Esophagus muscularis mucosa (tissue), 4 donors: Measurements from ENCODE around the gene FAM199X.

Experiments
- CTCF ChIP-seq, 3 experiments: fragments of 200-600 bp in 2 of 3; fragments of 450-650 bp in 1 of 3; sonication (generic) in 2 of 3; IDR thresholded peaks; one replicate each; pipeline ENCODE4 v1.5.1; 2017 to 2019; ENCODE audit warnings: antibody characterized with exemption in 3 of 3, mild to moderate bottlenecking in 2 of 3, moderate library complexity in 1 of 3
- EP300 ChIP-seq: sonication (generic); formaldehyde crosslinking; IDR thresholded peaks from one replicate; pipeline ENCODE4 v1.6.1; 2017; ENCODE audit warnings: antibody characterized with exemption
- POLR2A ChIP-seq: fragments of 450-650 bp; IDR thresholded peaks from one replicate; pipeline ENCODE4 v1.6.1; 2017; ENCODE audit warnings: antibody characterized with exemption, moderate library complexity, mild to moderate bottlenecking, low read depth
- POLR2AphosphoS5 ChIP-seq, 2 donors: sonication (generic); formaldehyde crosslinking; IDR thresholded peaks; one replicate each; pipeline ENCODE4 v1.6.1; 2017; ENCODE audit warnings: antibody characterized with exemption in 2 of 2

GRCh38 chrX:104172788-104173187 lies 6.5 kb downstream of the FAM199X start:
- TF ChIP-seq CTCF (IDR thresholded peaks at IDR 0.05) (no peak), POLR2A (no peak), EP300 (no peak), POLR2AphosphoS5 (IDR thresholded peaks at IDR 0.05) (no peak)
